GM21619 (cell line): ENCODE data around the gene FES.

Experiments used
- ATAC-seq: cut with Tn5 transposase; IDR thresholded peaks from one replicate; pipeline ENCODE4 v1.9.1; 2021; ENCODE audit not compliant: unreplicated experiment

FES gene

DNA sequence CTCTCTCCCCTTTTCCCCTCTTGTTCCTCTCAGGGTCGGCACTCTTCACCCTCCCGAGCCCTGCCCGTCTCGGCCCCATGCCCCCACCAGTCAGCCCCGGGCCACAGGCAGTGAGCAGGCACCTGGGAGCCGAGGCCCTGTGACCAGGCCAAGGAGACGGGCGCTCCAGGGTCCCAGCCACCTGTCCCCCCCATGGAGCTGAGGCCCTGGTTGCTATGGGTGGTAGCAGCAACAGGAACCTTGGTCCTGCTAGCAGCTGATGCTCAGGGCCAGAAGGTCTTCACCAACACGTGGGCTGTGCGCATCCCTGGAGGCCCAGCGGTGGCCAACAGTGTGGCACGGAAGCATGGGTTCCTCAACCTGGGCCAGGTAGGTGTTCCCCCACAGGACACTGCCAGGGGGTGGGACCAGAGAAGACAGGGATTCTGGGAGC lies 8.7 kb upstream of the FES start:
- ATAC-seq = no peak

DNA sequence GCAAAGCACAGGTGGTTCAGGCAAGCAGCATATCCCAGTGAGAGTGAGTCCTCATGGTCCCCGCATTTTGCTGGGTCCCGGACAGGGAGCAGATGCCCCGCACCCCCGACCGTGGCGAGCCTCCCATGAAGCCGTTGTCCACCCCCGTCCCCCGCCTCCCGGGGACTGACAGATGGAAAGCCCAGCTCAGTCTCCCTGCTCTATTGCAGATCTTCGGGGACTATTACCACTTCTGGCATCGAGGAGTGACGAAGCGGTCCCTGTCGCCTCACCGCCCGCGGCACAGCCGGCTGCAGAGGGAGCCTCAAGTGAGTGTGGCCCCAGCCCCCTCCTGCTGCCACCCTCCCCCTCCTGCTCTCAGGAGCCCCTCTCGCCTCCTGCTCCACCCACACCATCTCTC lies 8.3 kb upstream of the FES start:
- no peak for ATAC-seq

DNA sequence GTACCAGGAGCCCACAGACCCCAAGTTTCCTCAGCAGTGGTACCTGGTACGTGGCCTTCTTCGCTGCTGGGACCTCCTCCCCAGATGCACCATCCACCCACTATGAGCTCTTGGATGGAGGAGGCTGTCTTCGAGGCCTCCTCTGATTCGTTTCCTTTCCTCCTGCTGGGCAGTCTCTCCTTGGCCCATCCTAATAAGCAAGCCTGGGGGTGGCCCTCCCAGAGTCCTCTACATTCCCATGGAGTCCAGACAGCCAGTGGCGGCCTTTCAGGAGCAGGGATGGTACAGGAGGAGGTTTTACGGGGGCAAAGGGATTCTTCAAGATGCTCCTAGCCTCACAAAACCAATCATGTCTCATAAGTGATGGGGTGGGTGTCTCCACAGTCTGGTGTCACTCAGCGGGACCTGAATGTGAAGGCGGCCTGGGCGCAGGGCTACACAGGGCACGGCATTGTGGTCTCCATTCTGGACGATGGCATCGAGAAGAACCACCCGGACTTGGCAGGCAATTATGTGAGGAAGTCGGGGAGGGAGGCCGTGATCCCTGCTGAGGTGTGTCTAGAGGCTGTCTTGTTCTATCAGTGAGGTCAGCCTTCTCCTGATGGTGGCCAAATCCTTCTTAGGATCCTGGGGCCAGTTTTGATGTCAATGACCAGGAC lies 7.7 kb upstream of the FES start:
- no peak for ATAC-seq

DNA sequence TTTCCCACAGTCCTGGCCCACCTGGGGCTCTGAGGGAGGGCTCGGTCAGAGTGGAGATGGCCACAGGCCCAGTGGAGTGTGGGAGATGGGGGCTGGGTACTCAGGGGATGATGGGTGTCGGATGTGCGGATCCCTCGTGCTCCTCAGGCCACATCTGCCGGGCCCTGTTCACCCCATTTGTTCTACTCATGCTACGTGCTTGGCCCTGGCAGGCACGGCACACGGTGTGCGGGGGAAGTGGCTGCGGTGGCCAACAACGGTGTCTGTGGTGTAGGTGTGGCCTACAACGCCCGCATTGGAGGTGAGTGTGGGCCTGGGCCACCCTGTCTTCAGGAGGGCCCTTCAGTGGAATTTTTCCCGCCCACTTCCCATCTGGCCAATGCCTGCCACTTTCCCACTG lies 7.0 kb upstream of the FES start:
- ATAC-seq = no peak

DNA sequence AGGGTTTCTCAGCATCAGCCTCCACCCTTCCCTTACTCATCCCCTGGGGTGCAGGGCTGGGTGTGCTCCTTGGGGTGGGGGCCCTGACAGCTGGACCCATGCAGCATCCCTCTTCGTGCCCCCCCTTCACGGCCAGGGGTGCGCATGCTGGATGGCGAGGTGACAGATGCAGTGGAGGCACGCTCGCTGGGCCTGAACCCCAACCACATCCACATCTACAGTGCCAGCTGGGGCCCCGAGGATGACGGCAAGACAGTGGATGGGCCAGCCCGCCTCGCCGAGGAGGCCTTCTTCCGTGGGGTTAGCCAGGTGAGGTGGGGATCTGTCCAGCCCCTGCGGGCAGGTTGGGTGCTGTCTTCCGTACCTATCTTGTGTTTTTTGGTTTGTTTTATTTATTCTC lies 6.3 kb upstream of the FES start:
- ATAC-seq = no peak

DNA sequence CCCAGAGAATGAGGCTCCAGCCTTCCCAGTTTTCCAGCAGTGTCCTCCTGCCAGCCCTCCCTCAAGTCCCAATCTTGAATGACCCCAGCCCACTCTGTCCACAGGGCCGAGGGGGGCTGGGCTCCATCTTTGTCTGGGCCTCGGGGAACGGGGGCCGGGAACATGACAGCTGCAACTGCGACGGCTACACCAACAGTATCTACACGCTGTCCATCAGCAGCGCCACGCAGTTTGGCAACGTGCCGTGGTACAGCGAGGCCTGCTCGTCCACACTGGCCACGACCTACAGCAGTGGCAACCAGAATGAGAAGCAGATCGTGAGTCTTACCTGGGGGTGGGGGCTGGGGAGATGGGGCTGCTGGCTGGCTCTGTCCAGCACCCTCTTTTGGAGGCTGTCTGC lies 5.6 kb upstream of the FES start:
- ATAC-seq = no peak

DNA sequence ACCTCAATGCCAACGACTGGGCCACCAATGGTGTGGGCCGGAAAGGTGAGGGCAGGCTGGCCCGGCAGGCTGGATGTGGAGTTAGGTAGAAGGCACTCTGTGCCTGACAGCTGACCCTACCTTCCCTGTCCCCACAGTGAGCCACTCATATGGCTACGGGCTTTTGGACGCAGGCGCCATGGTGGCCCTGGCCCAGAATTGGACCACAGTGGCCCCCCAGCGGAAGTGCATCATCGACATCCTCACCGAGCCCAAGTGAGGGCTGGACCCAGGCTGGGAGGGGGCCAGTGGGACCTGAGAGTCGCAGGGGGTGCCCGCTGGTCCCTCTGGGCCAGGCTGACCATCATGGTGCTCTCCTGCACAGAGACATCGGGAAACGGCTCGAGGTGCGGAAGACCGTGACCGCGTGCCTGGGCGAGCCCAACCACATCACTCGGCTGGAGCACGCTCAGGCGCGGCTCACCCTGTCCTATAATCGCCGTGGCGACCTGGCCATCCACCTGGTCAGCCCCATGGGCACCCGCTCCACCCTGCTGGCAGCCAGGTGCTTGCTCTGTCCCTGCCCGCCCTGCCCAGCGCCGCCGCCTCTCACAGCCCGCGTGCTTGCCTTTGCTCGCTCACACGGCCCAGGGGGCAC lies 4.5 kb upstream of the FES start:
- no peak for ATAC-seq

DNA sequence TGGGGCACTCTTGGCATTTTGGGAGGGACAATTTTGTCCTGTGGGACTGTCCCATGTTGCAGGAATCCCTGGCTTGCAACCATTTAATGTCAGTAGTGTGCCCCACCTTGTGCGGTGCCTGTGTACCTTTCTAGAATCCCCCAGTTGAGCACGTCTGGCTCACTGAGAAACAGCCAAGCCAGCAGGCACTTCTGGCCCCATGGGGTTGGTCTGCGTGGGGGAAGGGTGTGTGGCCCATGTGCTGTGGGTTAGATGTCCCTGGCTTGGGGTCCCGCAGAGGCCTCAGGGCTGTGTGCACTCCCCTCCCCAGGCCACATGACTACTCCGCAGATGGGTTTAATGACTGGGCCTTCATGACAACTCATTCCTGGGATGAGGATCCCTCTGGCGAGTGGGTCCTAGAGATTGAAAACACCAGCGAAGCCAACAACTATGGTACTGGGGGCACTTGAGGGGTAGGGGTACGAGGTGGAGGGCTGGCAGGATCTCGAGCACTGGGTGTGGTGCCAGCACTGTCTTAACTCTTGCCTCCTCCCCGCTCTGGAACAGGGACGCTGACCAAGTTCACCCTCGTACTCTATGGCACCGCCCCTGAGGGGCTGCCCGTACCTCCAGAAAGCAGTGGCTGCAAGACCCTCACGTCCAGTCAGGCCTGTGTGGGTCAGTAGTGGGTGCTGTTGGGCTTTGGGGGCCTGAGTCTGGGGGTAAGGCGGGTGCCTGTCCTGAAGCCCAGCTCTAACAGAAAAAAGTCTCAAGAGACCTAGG lies 3.7 kb upstream of the FES start:
- no peak for ATAC-seq

DNA sequence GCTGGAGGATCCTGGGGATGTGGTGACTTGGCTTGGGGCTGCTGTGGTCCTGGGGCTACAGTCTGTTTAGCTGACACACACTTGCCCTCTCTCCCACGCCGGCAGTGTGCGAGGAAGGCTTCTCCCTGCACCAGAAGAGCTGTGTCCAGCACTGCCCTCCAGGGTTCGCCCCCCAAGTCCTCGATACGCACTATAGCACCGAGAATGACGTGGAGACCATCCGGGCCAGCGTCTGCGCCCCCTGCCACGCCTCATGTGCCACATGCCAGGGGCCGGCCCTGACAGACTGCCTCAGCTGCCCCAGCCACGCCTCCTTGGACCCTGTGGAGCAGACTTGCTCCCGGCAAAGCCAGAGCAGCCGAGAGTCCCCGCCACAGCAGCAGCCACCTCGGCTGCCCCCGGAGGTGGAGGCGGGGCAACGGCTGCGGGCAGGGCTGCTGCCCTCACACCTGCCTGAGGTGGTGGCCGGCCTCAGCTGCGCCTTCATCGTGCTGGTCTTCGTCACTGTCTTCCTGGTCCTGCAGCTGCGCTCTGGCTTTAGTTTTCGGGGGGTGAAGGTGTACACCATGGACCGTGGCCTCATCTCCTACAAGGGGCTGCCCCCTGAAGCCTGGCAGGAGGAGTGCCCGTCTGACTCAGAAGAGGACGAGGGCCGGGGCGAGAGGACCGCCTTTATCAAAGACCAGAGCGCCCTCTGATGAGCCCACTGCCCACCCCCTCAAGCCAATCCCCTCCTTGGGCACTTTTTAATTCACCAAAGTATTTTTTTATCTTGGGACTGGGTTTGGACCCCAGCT lies 2.9 kb upstream of the FES start:
- no peak for ATAC-seq

DNA sequence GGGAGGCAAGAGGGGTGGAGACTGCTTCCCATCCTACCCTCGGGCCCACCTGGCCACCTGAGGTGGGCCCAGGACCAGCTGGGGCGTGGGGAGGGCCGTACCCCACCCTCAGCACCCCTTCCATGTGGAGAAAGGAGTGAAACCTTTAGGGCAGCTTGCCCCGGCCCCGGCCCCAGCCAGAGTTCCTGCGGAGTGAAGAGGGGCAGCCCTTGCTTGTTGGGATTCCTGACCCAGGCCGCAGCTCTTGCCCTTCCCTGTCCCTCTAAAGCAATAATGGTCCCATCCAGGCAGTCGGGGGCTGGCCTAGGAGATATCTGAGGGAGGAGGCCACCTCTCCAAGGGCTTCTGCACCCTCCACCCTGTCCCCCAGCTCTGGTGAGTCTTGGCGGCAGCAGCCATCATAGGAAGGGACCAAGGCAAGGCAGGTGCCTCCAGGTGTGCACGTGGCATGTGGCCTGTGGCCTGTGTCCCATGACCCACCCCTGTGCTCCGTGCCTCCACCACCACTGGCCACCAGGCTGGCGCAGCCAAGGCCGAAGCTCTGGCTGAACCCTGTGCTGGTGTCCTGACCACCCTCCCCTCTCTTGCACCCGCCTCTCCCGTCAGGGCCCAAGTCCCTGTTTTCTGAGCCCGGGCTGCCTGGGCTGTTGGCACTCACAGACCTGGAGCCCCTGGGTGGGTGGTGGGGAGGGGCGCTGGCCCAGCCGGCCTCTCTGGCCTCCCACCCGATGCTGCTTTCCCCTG lies 2.2 kb upstream of the FES start:
- ATAC-seq = no peak

DNA sequence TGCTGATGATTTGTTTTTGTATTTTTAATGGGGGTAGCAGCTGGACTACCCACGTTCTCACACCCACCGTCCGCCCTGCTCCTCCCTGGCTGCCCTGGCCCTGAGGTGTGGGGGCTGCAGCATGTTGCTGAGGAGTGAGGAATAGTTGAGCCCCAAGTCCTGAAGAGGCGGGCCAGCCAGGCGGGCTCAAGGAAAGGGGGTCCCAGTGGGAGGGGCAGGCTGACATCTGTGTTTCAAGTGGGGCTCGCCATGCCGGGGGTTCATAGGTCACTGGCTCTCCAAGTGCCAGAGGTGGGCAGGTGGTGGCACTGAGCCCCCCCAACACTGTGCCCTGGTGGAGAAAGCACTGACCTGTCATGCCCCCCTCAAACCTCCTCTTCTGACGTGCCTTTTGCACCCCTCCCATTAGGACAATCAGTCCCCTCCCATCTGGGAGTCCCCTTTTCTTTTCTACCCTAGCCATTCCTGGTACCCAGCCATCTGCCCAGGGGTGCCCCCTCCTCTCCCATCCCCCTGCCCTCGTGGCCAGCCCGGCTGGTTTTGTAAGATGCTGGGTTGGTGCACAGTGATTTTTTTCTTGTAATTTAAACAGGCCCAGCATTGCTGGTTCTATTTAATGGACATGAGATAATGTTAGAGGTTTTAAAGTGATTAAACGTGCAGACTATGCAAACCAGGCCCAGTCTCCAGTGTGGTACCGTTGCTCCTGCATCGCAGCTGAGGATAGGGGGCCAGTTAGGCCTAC lies 1.4 kb upstream of the FES start:
- no peak for ATAC-seq

DNA sequence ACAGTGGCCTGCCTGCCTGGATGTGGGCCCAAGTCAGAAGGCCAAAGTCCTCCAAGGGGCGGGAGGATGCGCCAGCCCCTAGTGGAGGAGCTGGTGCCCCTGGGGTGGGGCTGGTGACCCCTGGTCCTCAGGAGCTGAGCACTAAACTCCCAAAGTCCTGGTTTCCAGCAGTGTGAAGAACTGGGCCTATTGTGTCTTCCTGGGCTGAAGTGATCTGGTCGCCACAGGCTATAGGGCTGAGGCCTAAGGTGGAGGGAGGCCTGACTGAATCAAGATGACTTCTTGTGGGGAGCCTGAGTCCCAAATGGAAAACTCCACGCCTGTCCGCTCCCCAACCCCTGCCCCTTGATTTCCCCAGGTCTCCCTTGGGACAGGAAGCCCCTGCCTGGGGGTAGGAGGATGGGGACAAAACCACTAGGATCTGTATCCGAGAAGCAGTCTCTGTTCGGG lies 753 bp upstream of the FES start:
- no peak for ATAC-seq

DNA sequence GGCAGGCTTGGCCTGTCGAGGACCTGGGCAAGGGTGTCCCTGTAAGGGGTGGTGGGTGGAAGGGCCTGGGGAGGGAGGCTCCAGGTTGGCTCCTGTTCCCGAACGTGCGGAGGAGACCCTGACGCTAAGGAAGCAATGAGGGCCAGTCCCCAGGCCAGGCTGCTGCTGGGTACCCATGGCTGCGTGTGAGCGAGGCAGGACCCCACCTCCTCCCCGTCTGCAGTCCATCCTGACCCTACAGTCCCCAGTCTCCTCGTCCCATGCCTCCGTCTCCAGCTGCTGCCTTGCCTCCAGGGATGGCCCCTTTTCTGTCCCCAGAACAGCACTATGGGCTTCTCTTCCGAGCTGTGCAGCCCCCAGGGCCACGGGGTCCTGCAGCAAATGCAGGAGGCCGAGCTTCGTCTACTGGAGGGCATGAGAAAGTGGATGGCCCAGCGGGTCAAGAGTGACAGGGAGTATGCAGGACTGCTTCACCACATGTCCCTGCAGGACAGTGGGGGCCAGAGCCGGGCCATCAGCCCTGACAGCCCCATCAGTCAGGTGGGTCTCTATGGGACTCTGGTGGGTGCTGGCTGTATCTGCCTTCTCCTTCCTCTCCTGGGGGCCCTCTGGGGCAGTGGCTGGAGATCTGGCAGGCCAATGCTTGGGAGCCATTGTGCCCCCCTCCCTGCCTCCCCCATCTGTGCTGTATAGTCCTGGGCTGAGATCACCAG lies 571 bp downstream of the FES start:
- no peak for ATAC-seq

DNA sequence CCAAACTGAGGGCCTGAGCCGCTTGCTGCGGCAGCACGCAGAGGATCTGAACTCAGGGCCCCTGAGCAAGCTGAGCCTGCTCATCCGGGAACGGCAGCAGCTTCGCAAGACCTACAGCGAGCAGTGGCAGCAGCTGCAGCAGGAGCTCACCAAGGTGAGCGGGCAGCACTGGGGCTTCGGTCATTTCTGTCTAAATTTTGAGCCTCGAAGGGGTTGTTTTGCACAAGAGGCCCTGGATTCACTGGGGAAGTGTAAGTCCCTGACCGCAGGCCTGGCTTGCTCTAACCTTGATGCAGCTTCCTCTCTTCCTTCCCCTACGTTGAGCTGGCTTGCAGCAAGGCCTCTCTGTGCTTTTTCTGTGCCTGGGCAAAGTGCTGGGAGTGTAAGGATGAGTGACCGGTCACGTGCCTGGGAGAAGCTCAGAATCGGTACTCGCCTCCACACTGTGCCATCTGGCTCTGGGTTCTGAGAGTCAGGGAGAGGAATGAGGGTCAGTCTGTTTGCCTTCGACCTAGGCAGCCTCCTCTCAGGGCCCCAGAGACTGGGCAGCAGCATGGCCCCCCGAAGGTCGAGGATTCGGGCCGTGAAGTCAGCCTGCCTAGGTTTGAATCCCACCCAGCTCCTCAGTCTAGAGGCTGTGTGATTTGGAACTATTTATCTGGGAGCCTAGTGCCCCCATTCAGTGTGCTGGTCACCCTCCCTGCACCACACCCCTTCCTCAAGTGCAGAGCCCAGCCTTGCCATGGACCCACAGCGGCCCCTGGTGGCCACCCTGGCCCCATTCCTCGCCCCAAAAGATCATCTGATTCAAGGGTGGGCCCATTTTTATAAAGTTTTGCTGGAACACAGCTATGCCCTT lies 1.4 kb downstream of the FES start:
- ATAC-seq = no peak

DNA sequence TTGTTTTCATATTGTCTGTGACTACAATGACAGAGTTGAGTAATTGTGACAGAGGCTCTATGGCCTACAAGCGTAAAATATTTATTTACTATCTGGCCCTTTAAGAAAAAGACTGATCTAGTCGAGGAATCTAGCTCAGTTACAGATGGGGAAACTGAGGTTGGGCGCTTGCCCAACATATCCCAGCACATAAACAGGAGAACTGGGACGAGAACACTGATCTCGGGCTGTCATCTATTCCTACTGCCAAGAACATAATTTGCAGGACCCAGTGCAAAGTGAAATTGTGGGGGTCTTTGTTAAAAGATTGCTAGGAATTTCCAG lies 1.9 kb downstream of the FES start:
- no peak for ATAC-seq

DNA sequence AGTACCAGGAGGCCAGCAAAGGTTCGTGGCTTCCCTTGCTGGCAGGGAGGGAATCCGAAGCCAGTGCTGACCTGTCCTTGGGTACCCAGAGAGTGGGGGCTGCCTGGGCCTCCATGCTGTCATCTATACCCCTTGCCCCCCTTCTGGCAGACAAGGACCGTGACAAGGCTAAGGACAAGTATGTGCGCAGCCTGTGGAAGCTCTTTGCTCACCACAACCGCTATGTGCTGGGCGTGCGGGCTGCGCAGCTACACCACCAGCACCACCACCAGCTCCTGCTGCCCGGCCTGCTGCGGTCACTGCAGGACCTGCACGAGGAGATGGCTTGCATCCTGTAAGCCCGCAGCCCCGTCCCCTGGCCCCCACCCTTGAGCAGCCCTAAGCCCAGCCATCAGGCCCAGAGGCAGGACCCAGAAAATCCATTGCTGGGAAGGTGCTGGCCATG lies 2.8 kb downstream of the FES start:
- ATAC-seq = no peak

DNA sequence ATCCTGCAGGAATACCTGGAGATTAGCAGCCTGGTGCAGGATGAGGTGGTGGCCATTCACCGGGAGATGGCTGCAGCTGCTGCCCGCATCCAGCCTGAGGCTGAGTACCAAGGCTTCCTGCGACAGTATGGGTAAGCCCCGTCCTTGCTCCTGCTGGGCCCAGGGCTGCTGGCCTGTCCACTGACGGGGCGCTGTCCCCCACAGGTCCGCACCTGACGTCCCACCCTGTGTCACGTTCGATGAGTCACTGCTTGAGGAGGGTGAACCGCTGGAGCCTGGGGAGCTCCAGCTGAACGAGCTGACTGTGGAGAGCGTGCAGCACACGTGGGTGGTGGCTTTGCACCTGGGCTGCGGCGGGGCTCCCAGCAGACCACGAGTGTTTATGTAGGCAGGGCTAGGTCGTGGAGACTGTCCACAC lies 5.0 kb downstream of the FES start:
- ATAC-seq = no peak

DNA sequence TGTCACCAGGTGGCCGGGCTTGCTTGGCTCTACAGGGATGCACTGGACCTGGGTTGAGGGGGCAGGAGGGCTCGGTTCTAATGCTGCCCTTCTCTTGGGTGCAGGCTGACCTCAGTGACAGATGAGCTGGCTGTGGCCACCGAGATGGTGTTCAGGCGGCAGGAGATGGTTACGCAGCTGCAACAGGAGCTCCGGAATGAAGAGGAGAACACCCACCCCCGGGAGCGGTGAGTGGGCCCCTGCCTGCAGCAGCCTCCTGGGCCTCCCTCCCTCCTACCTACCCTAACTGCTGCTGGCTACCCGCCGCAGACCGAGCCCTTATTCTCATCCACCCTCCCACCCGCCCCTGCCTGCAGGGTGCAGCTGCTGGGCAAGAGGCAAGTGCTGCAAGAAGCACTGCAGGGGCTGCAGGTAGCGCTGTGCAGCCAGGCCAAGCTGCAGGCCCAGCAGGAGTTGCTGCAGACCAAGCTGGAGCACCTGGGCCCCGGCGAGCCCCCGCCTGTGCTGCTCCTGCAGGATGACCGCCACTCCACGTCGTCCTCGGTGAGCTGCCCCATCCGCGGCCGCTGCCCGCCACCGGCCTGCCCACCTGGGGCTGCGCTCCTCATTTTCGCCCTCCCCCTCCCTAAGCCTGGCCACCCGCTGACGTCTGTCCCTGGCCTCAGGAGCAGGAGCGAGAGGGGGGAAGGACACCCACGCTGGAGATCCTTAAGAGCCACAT lies 5.6 kb downstream of the FES start:
- no peak for ATAC-seq
